ENCODE data around the gene SPATA24. TPM values are rescaled to one million over a fixed set of nuclear protein-coding genes. Genes with fewer than 3 reads are reported as not detected.

Gene SPATA24, protein sequence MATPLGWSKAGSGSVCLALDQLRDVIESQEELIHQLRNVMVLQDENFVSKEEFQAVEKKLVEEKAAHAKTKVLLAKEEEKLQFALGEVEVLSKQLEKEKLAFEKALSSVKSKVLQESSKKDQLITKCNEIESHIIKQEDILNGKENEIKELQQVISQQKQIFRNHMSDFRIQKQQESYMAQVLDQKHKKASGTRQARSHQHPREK
- total RNA-seq: 7.3 and 9.8 TPM in 2 replicates

GRCh38 chr5:139403787-139404483 is at the start of gene SPATA24:
Gene SPATA24, minus strand, starts transcription at chr5:139404089. Its CDS starts 29 bp downstream, at chr5:139404060.

GRCh38 chr5:139439013-139439903 is 35.4 kb upstream of the SPATA24 start, which contains the start of gene DNAJC18:
Gene DNAJC18, minus strand, starts transcription at chr5:139439525. Its CDS starts 80 bp downstream, at chr5:139439445.

GRCh38 chr5:139394654-139395566 is 9.0 kb downstream of the SPATA24 start, which contains the start of gene PROB1:
Gene PROB1, minus strand, starts transcription at chr5:139395104. Its CDS starts 23 bp downstream, at chr5:139395081.

GRCh38 chr5:139389701-139390638 is 13.9 kb downstream of the SPATA24 start, which contains the start of gene MZB1:
Gene MZB1, minus strand, starts transcription at chr5:139389913. Its CDS starts 57 bp downstream, at chr5:139389856.

GRCh38 chr5:139383275-139383992 is 20.5 kb downstream of the SPATA24 start, which contains the start of gene SLC23A1:
Gene SLC23A1, minus strand, starts transcription at chr5:139383297. Its CDS starts 44 bp downstream, at chr5:139383253.

Other genes starting within 250 kb of the SPATA24 start
- 48.4 and 60.6 TPM in 2 replicates for gene SIL1, start 205.7 kb downstream of the SPATA24 start, total RNA-seq
- gene MATR3, start 110.3 kb downstream of the SPATA24 start, total RNA-seq: 160 and 339 TPM in 2 replicates
- gene PAIP2, start 62.2 kb downstream of the SPATA24 start, total RNA-seq: 57.3 and 90.8 TPM in 2 replicates
- gene SLC23A1, start 20.8 kb downstream of the SPATA24 start, total RNA-seq: not detected in 2 replicates
- 0.16 and 0.44 TPM in 2 replicates for gene MZB1, start 14.2 kb downstream of the SPATA24 start, total RNA-seq
- gene PROB1, start 9.0 kb downstream of the SPATA24 start, total RNA-seq: 2.1 and 5.8 TPM in 2 replicates
- 4.4 and 8.9 TPM in 2 replicates for gene DNAJC18, start 35.4 kb upstream of the SPATA24 start, total RNA-seq
- 281 and 350 TPM in 2 replicates for gene ECSCR, start 58.7 kb upstream of the SPATA24 start, total RNA-seq
- not detected in 2 replicates for gene SMIM33, start 66.9 kb upstream of the SPATA24 start, total RNA-seq
- 39.1 and 53.7 TPM in 2 replicates for gene STING1, start 78.7 kb upstream of the SPATA24 start, total RNA-seq
- gene UBE2D2, start 157.2 kb upstream of the SPATA24 start, total RNA-seq: 44.0 and 52.2 TPM in 2 replicates
- gene CXXC5, start 244.3 kb upstream of the SPATA24 start, total RNA-seq: 8.7 and 30.0 TPM in 2 replicates

Measured in bladder microvascular endothelial cell (primary cell).